Uterus (tissue), 2 donors: Measurements from ENCODE around the gene SASH1.

Source experiments
- POLR2A ChIP-seq, 2 donors: fragments of 450-650 bp; IDR thresholded peaks; one replicate each; pipeline ENCODE4 v1.6.1; 2016; ENCODE audit warnings: antibody characterized with exemption in 2 of 2, mild to moderate bottlenecking in 1 of 2, moderate library complexity in 1 of 2
- TF ChIP-seq, protein P1 (sequence below), 4 experiments: fragments of 200-600 bp in 2 of 4; fragments of 450-650 bp in 2 of 4; sonication (generic) in 2 of 4; IDR thresholded peaks; one replicate each; pipeline ENCODE4 v1.5.1; 2016 to 2019; ENCODE audit warnings: antibody characterized with exemption in 4 of 4, mild to moderate bottlenecking in 2 of 4, moderate library complexity in 1 of 4

DNA sequence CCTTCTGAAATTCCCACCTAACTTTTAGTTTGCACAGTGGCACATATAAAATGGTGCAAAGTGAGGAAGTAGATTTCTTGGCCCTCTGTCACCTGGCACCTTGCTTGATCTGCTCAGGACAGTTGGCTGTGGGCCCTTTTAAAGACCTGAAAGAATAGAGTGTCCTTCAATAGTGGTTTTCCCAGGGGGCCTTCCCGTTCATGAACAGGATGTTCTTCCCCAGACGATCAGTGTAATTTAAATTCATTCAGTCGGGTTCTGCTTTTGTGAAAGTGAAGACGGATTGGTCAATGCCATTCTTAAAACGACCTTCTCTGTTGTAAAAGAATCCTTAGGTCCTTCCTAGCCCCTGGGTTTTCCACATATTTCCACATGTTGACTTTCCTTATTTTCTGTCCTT, 178.5 kb downstream of the SASH1 start:
- TF ChIP-seq, protein P1, sequence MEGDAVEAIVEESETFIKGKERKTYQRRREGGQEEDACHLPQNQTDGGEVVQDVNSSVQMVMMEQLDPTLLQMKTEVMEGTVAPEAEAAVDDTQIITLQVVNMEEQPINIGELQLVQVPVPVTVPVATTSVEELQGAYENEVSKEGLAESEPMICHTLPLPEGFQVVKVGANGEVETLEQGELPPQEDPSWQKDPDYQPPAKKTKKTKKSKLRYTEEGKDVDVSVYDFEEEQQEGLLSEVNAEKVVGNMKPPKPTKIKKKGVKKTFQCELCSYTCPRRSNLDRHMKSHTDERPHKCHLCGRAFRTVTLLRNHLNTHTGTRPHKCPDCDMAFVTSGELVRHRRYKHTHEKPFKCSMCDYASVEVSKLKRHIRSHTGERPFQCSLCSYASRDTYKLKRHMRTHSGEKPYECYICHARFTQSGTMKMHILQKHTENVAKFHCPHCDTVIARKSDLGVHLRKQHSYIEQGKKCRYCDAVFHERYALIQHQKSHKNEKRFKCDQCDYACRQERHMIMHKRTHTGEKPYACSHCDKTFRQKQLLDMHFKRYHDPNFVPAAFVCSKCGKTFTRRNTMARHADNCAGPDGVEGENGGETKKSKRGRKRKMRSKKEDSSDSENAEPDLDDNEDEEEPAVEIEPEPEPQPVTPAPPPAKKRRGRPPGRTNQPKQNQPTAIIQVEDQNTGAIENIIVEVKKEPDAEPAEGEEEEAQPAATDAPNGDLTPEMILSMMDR (IDR thresholded peaks at IDR 0.05): no peak
- no peak for TF ChIP-seq POLR2A (IDR thresholded peaks at IDR 0.05)
